Suprapubic skin (tissue), 4 donors: ENCODE measurements around the gene GPC5. TPM values are rescaled to one million over a fixed set of nuclear protein-coding genes. Genes with fewer than 3 reads are reported as not detected.

Experiments
- DNase-seq, 2 donors: peaks; one replicate each; pipeline ENCODE4 v3.0.0-alpha.2; 2019; ENCODE audit warnings: low spot score in 2 of 2
- H3K27ac ChIP-seq: fragments of 200-600 bp; sonication (generic); one replicate; pipeline ENCODE4 v1.5.1; 2019
- H3K27me3 ChIP-seq: fragments of 200-600 bp; sonication (generic); one replicate; pipeline ENCODE4 v1.5.1; 2019
- H3K36me3 ChIP-seq: fragments of 200-600 bp; sonication (generic); one replicate; pipeline ENCODE4 v1.5.1; 2019
- H3K4me1 ChIP-seq: fragments of 200-600 bp; sonication (generic); one replicate; pipeline ENCODE4 v1.5.1; 2019
- H3K4me3 ChIP-seq: fragments of 200-600 bp; sonication (generic); one replicate; pipeline ENCODE4 v1.5.1; 2019; ENCODE audit warnings: mild to moderate bottlenecking
- H3K9me3 ChIP-seq: fragments of 200-600 bp; sonication (generic); one replicate; pipeline ENCODE4 v1.5.1; 2019
- EP300 ChIP-seq: sonication (generic); formaldehyde crosslinking; IDR thresholded peaks from one replicate; pipeline ENCODE4 v1.6.1; 2017; ENCODE audit warnings: antibody characterized with exemption
- POLR2A ChIP-seq, 2 donors: fragments of 450-650 bp; IDR thresholded peaks; one replicate each; pipeline ENCODE4 v1.6.1; 2017; ENCODE audit warnings: antibody characterized with exemption in 2 of 2, mild to moderate bottlenecking in 2 of 2, moderate library complexity in 2 of 2
- POLR2AphosphoS5 ChIP-seq, 3 donors: sonication (generic); formaldehyde crosslinking; IDR thresholded peaks; one replicate each; pipeline ENCODE4 v1.6.1; 2017; ENCODE audit warnings: antibody characterized with exemption in 3 of 3
- WGBS: methylation state at CpG from one replicate; pipeline ENCODE4 v1.1.5; 2018; 5-methylcytosine and 5-hydroxymethylcytosine counted together
- total RNA-seq, 4 donors: library from RNA; depleted of rRNA; stranded (reverse); fragments of >200 nt; gene quantifications; one replicate each; pipeline ENCODE4 v1.1.0, GENCODE V29; 2016
- TF ChIP-seq, protein P1 (sequence below), 2 donors: fragments of 200-600 bp in 1 of 2; fragments of 450-650 bp in 1 of 2; sonication (generic) in 1 of 2; IDR thresholded peaks; one replicate each; pipeline ENCODE4 v1.5.1; 2016 to 2019; ENCODE audit warnings: antibody characterized with exemption in 2 of 2, mild to moderate bottlenecking in 1 of 2, moderate library complexity in 1 of 2

GPC5 gene
- total RNA-seq, 4 donors from 2014 or later: 0.55 TPM; not detected in 3

- no peak overlapping the region for H3K4me3 ChIP-seq
- H3K27me3 ChIP-seq: no peaks in the 10 kb centered on the region
- no peaks in the 10 kb centered on the region for H3K36me3 ChIP-seq
- H3K9me3 ChIP-seq: no peaks in the 10 kb centered on the region
- no peak for TF ChIP-seq POLR2A (IDR thresholded peaks at IDR 0.05)
- no peak for TF ChIP-seq EP300
- TF ChIP-seq, protein P1, sequence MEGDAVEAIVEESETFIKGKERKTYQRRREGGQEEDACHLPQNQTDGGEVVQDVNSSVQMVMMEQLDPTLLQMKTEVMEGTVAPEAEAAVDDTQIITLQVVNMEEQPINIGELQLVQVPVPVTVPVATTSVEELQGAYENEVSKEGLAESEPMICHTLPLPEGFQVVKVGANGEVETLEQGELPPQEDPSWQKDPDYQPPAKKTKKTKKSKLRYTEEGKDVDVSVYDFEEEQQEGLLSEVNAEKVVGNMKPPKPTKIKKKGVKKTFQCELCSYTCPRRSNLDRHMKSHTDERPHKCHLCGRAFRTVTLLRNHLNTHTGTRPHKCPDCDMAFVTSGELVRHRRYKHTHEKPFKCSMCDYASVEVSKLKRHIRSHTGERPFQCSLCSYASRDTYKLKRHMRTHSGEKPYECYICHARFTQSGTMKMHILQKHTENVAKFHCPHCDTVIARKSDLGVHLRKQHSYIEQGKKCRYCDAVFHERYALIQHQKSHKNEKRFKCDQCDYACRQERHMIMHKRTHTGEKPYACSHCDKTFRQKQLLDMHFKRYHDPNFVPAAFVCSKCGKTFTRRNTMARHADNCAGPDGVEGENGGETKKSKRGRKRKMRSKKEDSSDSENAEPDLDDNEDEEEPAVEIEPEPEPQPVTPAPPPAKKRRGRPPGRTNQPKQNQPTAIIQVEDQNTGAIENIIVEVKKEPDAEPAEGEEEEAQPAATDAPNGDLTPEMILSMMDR (IDR thresholded peaks at IDR 0.05): no peak
- no peak for TF ChIP-seq POLR2AphosphoS5 (IDR thresholded peaks at IDR 0.05)
- H3K27ac ChIP-seq: no peak overlapping the region
- WGBS: 97% methylated on average over 5 of the region's 5 CpGs
- DNase-seq: no peak
- no peaks in the 10 kb centered on the region for H3K4me1 ChIP-seq
These were observed 766.4 kb downstream of the GPC5 start for GRCh38 chr13:92164822-92165221.

DNA sequence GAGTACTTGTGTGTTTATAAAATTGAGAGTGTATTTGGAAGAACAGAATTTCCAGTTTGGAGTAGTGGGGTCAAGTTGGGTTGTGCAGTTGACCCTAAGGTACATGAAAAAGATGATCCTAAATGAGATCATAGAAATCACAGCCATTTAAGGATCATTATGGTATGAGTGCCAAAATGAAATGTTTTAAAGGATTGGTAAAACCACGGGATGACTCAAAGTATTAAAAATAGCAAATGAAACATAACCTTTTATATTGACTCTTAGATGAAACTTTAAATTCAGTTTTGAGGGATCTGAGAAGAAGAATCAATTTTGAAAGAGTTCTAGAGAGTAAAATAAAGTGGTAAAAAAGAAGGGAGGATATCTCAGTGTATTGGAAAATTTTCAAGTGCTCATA lies 773.8 kb downstream of the GPC5 start:
- H3K9me3 ChIP-seq: no peaks in the 10 kb centered on the region
- H3K4me3 ChIP-seq: no peak overlapping the region
- no peaks in the 10 kb centered on the region for H3K4me1 ChIP-seq
- no peak overlapping the region for H3K27ac ChIP-seq
- TF ChIP-seq POLR2AphosphoS5 (IDR thresholded peaks at IDR 0.05): no peak
- TF ChIP-seq, protein P1 (IDR thresholded peaks at IDR 0.05): no peak
- no peaks in the 10 kb centered on the region for H3K27me3 ChIP-seq
- no peaks in the 10 kb centered on the region for H3K36me3 ChIP-seq
- 63% methylated on average over 1 of the region's 1 CpG for WGBS
- DNase-seq: no peak

GRCh38 chr13:92173254-92173653 lies 774.8 kb downstream of the GPC5 start:
- no peak overlapping the region for H3K27ac ChIP-seq
- no peak for DNase-seq
- 96% methylated on average over 2 of the region's 2 CpGs for WGBS
- TF ChIP-seq POLR2AphosphoS5 (IDR thresholded peaks at IDR 0.05) (no peak), EP300 (no peak), POLR2A (IDR thresholded peaks at IDR 0.05) (no peak)
- TF ChIP-seq, protein P1 (IDR thresholded peaks at IDR 0.05): no peak
- no peaks in the 10 kb centered on the region for H3K27me3 ChIP-seq
- H3K4me1 ChIP-seq: no peaks in the 10 kb centered on the region
- no peak overlapping the region for H3K4me3 ChIP-seq
- H3K9me3 ChIP-seq: no peaks in the 10 kb centered on the region
- H3K36me3 ChIP-seq: no peaks in the 10 kb centered on the region

- TF ChIP-seq POLR2A (IDR thresholded peaks at IDR 0.05): no peak
- no peak for TF ChIP-seq EP300
- no peak for TF ChIP-seq POLR2AphosphoS5 (IDR thresholded peaks at IDR 0.05)
- TF ChIP-seq, protein P1 (IDR thresholded peaks at IDR 0.05): no peak
- no peaks in the 10 kb centered on the region for H3K9me3 ChIP-seq
- no peak overlapping the region for H3K4me3 ChIP-seq
- no peak overlapping the region for H3K27ac ChIP-seq
- no peaks in the 10 kb centered on the region for H3K4me1 ChIP-seq
- no peak for DNase-seq
- H3K27me3 ChIP-seq: no peaks in the 10 kb centered on the region
- 12% methylated on average over 4 of the region's 4 CpGs for WGBS
- H3K36me3 ChIP-seq: no peaks in the 10 kb centered on the region
These were observed 776.9 kb downstream of the GPC5 start for GRCh38 chr13:92175330-92175729.

DNA sequence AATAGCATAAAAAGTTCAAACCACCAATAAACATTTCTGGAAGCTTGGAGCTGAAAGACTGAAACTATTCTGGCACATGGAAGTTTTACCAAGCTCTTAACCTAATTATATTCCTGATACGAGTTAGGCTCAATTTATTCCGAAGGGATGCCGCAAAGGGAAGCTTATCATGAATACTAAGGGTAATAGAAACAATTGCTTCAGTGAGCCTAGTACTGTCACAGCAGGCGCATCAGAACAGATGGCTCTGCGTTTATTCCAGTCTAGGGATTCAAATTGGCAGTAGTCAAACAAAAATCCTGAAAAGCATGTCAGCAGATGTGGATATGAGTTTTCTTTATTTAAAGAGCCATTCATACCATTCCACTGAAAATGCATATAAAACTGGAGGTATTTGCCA lies 779.5 kb downstream of the GPC5 start:
- no peaks in the 10 kb centered on the region for H3K4me1 ChIP-seq
- DNase-seq: no peak
- H3K27me3 ChIP-seq: no peaks in the 10 kb centered on the region
- H3K9me3 ChIP-seq: no peaks in the 10 kb centered on the region
- H3K27ac ChIP-seq: no peak overlapping the region
- TF ChIP-seq EP300 (no peak), POLR2AphosphoS5 (IDR thresholded peaks at IDR 0.05) (no peak), POLR2A (IDR thresholded peaks at IDR 0.05) (no peak)
- TF ChIP-seq, protein P1 (IDR thresholded peaks at IDR 0.05): no peak
- 87% methylated on average over 5 of the region's 5 CpGs for WGBS
- no peak overlapping the region for H3K4me3 ChIP-seq
- no peaks in the 10 kb centered on the region for H3K36me3 ChIP-seq
